ENCODE measurements around the gene SYCP2.

DNA sequence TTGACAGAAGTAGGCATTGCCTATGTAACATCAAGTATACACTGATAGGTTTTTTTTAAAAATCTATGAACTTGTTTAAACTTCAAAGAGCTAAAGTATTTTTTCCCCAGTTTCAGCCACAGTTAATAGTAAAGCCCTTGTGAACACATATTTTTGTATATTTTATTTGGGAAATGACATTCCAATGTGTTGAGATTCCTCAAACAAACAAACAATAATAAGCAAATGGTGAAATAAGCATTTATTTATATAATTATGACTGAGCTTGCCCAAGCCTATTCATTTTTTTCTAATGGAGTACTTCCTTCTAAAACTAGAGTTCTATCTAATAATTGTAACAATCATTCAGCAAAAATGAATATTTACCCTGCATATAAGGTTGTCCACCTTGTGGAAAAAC, 12.5 kb downstream of the SYCP2 start:
- TF ChIP-seq CTCF (IDR thresholded peaks at IDR 0.05) (no peak), POLR2AphosphoS5 (IDR thresholded peaks at IDR 0.05) (no peak), POLR2A (IDR thresholded peaks at IDR 0.05) (no peak)

All from sigmoid colon (tissue), 4 donors.